ENCODE measurements around the gene SNX33.
A peak's percentile ranks its signal among the peaks of the same experiment; 100 is the strongest.
"Not testable (repeated sequence)": the region's sequence is repeated elsewhere in the genome, so short reads cannot be mapped to it uniquely, and the experiment has no call there.

Gene SNX33

GRCh38 chr15:75647370-75648155 is at the start of gene SNX33:
Gene SNX33 (plus strand): TSS chr15:75647912. CDS start chr15:75649103, 1,191 bp downstream.
- peak; percentile 74 for DNase-seq

DNA sequence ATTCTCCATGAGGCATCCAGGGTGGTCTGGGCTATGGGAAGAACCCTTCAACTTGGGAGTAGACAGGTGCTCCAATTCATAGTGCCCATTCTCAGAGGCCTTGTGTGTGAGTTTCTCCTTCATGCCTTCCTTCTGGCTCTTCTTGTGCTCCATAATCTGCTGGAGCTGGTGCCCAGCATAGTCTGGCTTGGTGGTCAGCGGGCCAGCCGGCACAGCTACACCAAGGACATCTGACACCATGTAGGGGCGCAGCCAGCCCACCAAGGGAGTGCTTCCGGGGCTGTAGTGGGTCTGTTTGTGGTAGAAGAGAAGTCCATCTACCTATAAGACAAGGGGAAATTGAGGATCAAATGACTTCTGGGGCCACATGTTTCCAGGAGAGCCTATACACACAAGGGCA is 49.4 kb upstream of the SNX33 start:
- DNase-seq, result no peak

GRCh38 chr15:75599401-75599800 is 48.3 kb upstream of the SNX33 start:
- no peak for DNase-seq

DNA sequence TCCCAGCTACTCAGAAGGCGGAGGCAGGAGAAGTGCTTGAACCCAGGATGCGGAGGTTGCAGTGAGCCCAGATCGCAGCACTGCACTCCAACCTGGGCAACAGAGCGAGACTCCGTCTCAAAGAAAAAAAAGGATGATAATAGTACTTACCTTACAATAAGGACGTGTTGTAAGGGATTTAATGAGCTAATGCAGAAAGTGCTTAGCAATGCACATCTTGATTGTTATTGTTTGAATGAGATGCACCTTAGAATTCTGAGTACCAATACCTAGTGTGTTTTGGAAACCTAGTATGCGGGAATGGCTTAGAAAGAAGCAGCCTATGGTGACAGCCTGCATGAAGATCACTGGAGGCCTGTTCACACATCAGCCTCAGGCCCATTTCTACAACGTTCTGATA is 41.7 kb upstream of the SNX33 start:
- DNase-seq, result no peak

GRCh38 chr15:75606711-75607699 is 40.7 kb upstream of the SNX33 start:
- DNase-seq, result no peak

- DNase-seq, result no peak
Observed at GRCh38 chr15:75616766-75617165, 30.9 kb upstream of the SNX33 start.

GRCh38 chr15:75620058-75620820 is 27.5 kb upstream of the SNX33 start:
- DNase-seq, result no peak

DNA sequence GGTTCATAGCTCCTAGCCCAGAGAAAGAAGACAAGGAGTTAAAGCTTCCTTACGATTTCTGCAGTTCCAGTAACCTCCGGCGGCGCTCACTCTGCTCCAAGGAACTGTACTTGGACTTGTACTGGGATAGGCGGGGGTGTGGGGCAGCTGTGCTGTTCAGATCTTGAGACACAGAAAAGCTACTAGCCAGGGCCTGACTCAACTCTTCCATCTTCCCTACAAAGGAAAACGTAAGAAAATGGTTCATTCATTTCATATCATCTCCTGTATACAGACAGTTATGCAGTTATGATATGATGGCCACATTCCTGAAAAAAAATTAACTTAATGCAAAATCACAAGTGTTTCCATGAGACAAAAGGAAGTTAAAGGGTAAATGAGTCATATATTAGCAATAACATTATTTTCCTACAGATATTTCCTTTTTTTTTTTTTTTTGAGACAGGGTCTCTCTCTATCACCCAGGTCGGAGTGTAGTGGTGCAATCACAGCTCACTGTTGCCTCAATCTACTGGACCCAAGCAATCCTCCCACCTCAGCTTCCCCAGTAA is 26.8 kb upstream of the SNX33 start:
- no peak for DNase-seq

- DNase-seq, result no peak
Observed at GRCh38 chr15:75622505-75622904, 25.2 kb upstream of the SNX33 start.

DNA sequence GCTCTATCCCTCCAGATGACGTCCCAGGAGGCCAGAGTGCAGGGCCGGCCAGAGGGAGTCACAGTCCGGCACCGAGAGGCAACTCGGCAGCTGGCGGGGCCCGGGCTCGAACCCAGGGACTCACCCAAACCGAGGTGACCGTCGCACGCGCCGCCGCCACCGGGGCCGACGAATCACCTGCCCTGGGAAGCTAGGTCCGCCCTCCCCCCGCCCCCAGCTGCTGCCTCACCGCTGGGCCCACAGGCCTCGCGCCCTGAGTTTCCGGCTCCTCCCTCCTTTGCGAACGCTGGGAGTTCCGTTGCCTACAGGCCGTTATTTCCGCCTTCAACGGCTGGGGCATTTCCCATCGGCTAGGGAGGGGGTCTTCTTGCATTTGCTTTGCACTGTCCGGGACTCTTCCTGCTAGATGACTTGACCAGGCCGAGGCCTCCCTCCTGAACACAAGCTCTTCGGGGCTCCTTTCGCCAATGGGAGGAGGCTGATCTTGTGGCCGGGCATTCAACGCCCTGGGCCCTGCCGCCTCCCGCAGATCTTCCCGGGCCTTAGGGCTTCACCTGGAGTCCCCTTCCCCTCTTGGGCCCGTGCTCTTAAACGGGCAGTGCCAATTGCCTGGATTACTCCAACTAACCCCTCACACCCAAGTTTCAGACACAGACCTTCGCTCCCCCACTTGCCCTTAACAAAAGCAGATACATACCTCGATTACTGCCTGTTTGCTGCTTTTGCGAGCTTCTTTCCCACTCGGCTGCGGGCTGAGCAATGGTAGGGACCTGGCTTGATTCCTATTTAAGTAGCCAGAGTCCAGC is 22.0 kb upstream of the SNX33 start, which contains the start of gene SNUPN:
TSS of gene SNUPN (minus strand) at position 184 of the 806 bp plus-strand sequence. CDS start 4,674 bp downstream, outside the sequence.
- peak; percentile 95 for DNase-seq

- no peak for DNase-seq
Observed at GRCh38 chr15:75631935-75632334, 15.8 kb upstream of the SNX33 start.

DNA sequence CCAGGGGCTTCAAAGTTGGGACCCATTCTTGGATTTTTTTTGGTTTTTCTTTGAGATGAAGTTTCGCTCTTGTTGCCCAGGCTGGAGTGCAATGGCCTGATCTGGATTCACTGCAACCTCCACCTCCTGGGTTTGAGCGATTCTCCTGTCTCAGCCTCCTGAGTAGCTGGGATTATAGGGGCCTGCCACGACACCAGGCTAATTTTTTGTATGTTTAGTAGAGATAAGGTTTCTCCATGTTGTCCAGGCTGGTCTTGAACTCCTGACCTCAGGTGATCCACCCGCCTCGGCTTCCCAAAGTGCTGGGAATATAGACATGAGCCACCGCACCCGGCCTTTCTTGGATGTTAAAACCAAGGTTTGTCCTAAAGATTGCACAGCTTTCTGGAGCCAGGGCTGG is 13.8 kb upstream of the SNX33 start:
- DNase-seq, result not testable (repeated sequence)

DNA sequence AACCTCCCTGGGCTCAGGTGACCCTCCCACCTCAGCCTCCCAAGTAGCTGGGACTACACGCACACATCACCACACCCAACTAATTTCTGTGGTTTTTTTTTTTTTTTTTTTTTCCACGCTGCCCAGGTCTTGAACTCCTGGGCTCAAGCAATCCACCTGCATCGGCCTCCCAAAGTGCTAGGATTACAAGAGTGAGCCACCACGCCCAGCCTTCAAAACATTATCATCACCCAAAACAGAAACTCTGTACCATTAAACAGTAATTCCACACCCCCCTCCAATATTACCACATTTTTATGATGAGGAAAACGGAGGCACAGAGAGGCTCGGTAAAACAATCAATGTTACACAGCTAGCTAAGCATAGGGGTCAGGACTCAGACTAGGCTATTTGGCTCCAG is 11.7 kb upstream of the SNX33 start:
- no peak for DNase-seq

DNA sequence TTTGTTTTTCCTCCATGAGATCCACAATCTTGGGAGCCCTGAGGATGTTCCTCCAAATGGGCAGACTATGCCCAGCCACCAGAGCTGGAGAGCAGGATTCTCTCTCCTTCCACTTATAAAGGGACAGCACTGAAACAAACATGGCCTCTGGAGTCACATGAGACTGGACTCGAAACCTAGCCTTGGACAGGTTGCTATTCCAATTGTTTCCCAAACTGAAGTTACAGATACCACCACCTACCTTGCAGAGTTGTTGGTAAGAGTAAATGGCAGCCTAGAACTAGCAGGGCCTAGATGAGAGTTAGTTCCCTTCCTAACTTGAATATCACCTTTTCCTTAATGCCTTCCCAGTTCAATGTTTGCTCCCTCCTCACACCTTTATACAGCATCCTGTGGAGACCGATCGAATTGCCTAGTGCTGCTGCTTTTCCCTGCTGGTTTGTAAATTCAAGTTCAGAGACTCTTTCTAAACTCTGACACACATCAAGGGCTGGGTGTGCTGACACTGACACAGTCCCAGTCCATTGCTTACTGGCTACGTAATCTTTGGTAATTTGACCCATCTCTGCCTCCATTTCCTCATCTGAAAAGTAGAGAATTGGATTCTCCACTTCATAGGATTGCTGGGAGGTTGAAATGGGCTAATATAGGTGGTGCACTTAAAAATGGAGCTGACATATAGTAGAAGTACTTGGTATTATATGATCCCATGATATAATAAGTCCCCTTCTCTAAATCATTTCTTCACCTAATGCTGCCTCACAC is 10.3 kb upstream of the SNX33 start:
- DNase-seq, result no peak

DNA sequence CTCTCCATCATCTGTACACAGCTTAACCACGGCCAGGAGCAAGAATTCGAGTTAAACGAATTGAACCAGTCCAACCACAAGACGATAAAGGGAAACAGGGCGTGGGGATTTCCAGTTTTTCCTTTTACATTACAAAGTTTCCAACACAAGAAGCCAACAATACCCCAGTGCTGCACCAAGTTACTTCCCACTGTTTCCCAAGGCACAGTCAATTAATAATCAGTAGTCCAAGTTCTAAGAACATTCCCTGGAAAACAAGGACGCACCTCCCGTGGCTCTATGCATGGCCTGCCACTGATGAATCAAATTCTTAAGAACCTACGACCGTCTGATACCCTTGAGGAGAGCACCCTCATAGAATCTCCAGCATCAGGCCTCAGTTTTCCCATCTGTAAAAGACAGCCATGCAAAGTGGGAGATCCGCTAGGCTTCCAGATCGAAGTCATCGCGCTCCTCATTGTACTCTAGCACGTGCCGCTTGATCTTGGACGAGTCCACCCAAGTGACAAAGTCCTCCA is 8.5 kb upstream of the SNX33 start:
- DNase-seq, result no peak

DNA sequence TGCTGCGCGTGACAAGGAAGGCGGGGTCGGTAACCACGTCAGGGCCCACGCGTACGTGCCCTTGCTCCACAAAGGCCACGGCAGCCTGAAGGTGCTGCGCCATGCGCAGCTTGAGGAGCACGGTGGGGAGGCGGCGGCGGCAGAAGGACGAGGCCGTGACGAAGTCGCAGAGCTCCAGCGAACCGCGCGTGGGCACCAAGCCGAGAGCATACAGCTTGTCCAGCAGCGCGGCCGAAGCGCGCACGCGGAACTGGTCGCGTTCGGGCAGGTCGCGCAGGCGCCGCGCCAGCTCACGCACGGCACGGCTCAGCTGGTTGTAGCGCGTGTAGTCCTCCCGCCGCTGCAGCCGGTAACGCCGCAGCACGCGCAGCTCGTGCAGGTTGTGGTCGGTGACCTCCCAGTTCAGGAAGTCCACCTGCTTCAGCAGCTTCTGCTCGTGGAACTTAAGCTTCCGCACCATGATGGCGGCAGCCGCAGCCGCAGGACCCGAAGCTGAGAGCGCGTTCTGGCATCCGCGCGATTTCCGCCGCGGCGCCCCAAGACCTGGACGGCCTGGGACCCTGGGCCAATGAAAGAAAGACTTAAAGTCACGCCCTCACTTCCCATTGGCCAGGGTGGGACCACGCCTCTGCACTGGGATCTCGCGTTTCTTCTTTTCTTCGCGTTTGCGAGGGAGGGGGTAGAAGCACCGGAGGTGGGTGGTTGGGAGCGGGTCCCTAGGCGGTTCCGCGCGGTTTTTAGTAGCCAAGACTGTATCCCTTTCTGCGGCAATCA is 7.8 kb upstream of the SNX33 start, which contains the start of gene IMP3:
TSS of gene IMP3 (minus strand) at position 516 of the 774 bp plus-strand sequence. CDS start at position 460, 56 bp downstream.
- DNase-seq, result peak; percentile 94

DNA sequence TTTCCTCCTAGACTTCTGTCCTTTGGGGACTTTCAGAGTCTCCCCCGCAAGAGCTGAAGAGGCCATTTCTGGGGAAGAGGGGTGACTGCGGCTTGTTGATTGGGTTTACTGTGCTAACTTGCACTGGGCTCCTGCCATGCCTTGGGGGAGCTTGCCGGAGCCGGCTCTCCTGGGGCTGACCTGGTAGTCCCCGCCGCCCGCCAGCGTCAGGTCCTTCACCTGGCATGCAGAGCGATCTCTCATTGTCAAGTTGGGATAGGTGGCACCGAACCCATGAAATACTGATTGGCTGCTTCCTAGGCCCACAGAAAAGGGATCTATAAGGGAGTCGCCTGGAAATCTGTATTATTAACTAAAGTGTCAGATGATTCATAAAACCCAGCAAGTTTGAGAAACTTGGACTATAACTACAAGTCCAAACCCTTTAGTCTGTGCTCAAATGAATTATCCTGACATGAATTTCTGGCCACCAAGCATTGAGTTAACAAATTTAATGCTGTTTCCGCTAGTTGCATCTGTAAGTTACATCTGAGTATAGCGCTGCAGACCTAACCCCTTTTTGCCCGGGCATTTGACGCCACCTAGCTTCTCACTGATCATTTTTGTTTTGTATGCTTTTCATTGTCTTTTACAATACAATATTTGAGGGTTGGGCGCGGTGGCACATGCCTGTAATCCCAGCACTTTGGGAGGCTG is 7.1 kb upstream of the SNX33 start:
- peak; percentile 61 for DNase-seq

- DNase-seq, result no peak
Observed at GRCh38 chr15:75641179-75641503, 6.6 kb upstream of the SNX33 start.

DNA sequence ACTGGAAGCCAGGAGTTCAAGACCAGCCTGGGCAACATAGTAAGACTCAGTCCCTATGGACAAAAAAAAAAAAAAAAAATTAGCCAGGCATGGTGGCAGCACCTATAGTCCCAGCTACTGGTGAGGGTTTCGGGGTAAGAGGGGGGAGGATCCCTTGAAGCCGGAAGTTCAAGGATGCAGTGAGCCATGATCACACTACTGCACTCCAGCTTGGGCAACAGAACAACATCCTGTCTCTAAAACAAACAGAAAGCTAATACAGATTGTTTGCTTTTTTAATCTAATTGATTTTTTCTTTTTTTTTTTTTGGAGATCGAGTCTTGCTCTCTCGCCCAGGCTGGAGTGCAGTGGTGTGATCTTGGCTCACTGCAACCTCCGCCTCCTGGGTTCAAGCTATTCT is 6.1 kb upstream of the SNX33 start:
- no peak for DNase-seq
